ENCODE data around the gene LSM2.
A peak's percentile ranks its signal among the peaks of the same experiment; 100 is the strongest.
"Not testable (repeated sequence)": the region's sequence is repeated elsewhere in the genome, so short reads cannot be mapped to it uniquely, and the experiment has no call there.

The LSM2 gene

GRCh38 chr6:31797588-31797987 is 9.2 kb downstream of the LSM2 start:
- no peak for DNase-seq (ENCODE audit: low read depth in 3 of 3)

GRCh38 chr6:31796993-31797385 is 9.8 kb downstream of the LSM2 start:
- no peak for DNase-seq (ENCODE audit: low read depth in 3 of 3)

- DNase-seq (ENCODE audit: low read depth in 3 of 3) = peak; percentile 68 to 84 (median 69)
These were observed 11.0 kb downstream of the LSM2 start, which contains the start of gene VARS1 for GRCh38 chr6:31795616-31796298. Gene VARS1, minus strand, starts transcription at chr6:31795752. Its CDS starts 535 bp downstream, at chr6:31795217.

GRCh38 chr6:31794866-31795615 is 11.7 kb downstream of the LSM2 start:
- no peak for DNase-seq (ENCODE audit: low read depth in 3 of 3)

- no peak for DNase-seq (ENCODE audit: low read depth in 3 of 3)
These were observed 12.4 kb downstream of the LSM2 start for GRCh38 chr6:31794294-31794865.

- not testable (repeated sequence) for DNase-seq (ENCODE audit: low read depth in 3 of 3)
These were observed 12.9 kb downstream of the LSM2 start for GRCh38 chr6:31793927-31794245.

GRCh38 chr6:31792761-31793171 is 14.0 kb downstream of the LSM2 start:
- no peak for DNase-seq (ENCODE audit: low read depth in 3 of 3)

GRCh38 chr6:31792090-31792374 is 14.7 kb downstream of the LSM2 start:
- DNase-seq (ENCODE audit: low read depth in 3 of 3) = no peak

GRCh38 chr6:31791324-31792089 is 15.3 kb downstream of the LSM2 start:
- peak in 1 of 3 experiments; percentile 39 for DNase-seq (ENCODE audit: low read depth in 3 of 3)

- DNase-seq (ENCODE audit: low read depth in 3 of 3) = no peak
These were observed 21.3 kb downstream of the LSM2 start for GRCh38 chr6:31785475-31785874.

GRCh38 chr6:31784098-31784925 is 22.5 kb downstream of the LSM2 start:
- DNase-seq (ENCODE audit: low read depth in 3 of 3) = no peak

- DNase-seq (ENCODE audit: low read depth in 3 of 3) = no peak
These were observed 24.5 kb downstream of the LSM2 start for GRCh38 chr6:31782126-31782855.

GRCh38 chr6:31781244-31782125 is 25.3 kb downstream of the LSM2 start:
- DNase-seq (ENCODE audit: low read depth in 3 of 3) = no peak

- DNase-seq (ENCODE audit: low read depth in 3 of 3) = no peak
These were observed 26.1 kb downstream of the LSM2 start for GRCh38 chr6:31780507-31781243.

GRCh38 chr6:31779908-31780307 is 26.9 kb downstream of the LSM2 start:
- no peak for DNase-seq (ENCODE audit: low read depth in 3 of 3)

GRCh38 chr6:31778999-31779885 is 27.5 kb downstream of the LSM2 start:
- no peak for DNase-seq (ENCODE audit: low read depth in 3 of 3)

- no peak for DNase-seq (ENCODE audit: low read depth in 3 of 3)
These were observed 28.6 kb downstream of the LSM2 start for GRCh38 chr6:31778193-31778592.

- DNase-seq (ENCODE audit: low read depth in 3 of 3) = no peak
These were observed 29.1 kb downstream of the LSM2 start for GRCh38 chr6:31777667-31778050.
